ENCODE results near the gene SPINK14. TPM values are rescaled to one million over a fixed set of nuclear protein-coding genes. Genes with fewer than 3 reads are reported as not detected.

Gene SPINK14
- total RNA-seq, 1 experiment from 2014 or later: not detected

DNA sequence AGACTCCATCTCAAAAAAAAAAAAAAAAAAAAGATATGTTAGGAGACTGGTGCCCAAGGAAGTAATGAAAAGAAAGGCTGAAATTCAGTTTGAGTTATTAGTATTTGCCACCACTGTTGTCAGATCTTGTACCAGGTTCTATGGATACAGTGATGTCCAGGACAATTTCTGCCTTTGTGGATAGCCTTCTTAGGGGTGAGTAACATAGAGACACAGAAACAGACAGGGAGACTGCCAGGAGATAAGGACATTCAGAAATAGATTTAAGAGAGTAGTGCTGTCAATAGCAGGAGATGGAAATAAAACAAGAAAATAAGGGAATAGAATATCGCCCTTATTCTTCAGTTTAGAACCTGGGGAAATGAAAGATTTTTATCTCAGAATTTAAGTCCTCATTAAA lies 6.3 kb upstream of the SPINK14 start:
- DNase-seq (ENCODE audit: low spot score): no peak
- Histone ChIP-seq H3K4me1 (ENCODE audit: insufficient read depth, low read length, poor library complexity, severe bottlenecking) (no peaks in the 10 kb centered on the region), H3K27me3 (replicated peaks; ENCODE audit: insufficient read depth, low read depth, low read length, poor library complexity) (peaks cover 19% of the 10 kb centered on the region), H3K27ac (ENCODE audit: low read depth, low read length, poor library complexity, severe bottlenecking) (no peak overlapping the region), H3K36me3 (ENCODE audit: insufficient read depth, low read length, poor library complexity, severe bottlenecking) (no peaks in the 10 kb centered on the region), H3K4me3 (ENCODE audit: low read depth, low read length, poor library complexity, severe bottlenecking) (no peak overlapping the region), H3K9me3 (ENCODE audit: low read depth, low read length, poor library complexity, severe bottlenecking) (no peaks in the 10 kb centered on the region)
- no TSS peak for BruUV-seq (replicated peaks)
- no peak for TF ChIP-seq EZH2 (IDR thresholded peaks at IDR 0.05; ENCODE audit: borderline replicate concordance, low read depth, low read length, poor library complexity, severe bottlenecking)
- TF ChIP-seq, protein P1, sequence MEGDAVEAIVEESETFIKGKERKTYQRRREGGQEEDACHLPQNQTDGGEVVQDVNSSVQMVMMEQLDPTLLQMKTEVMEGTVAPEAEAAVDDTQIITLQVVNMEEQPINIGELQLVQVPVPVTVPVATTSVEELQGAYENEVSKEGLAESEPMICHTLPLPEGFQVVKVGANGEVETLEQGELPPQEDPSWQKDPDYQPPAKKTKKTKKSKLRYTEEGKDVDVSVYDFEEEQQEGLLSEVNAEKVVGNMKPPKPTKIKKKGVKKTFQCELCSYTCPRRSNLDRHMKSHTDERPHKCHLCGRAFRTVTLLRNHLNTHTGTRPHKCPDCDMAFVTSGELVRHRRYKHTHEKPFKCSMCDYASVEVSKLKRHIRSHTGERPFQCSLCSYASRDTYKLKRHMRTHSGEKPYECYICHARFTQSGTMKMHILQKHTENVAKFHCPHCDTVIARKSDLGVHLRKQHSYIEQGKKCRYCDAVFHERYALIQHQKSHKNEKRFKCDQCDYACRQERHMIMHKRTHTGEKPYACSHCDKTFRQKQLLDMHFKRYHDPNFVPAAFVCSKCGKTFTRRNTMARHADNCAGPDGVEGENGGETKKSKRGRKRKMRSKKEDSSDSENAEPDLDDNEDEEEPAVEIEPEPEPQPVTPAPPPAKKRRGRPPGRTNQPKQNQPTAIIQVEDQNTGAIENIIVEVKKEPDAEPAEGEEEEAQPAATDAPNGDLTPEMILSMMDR (conservative IDR thresholded peaks at IDR 0.05; ENCODE audit: low read depth, low read length): no peak
- intact Hi-C loops (cut with micrococcal nuclease; ENCODE audit: unreplicated experiment): no loop called here
- ChIA-PET POLR2A (ENCODE audit: low non-redundant PET) (no interaction called here), CTCF (no interaction called here)

DNA sequence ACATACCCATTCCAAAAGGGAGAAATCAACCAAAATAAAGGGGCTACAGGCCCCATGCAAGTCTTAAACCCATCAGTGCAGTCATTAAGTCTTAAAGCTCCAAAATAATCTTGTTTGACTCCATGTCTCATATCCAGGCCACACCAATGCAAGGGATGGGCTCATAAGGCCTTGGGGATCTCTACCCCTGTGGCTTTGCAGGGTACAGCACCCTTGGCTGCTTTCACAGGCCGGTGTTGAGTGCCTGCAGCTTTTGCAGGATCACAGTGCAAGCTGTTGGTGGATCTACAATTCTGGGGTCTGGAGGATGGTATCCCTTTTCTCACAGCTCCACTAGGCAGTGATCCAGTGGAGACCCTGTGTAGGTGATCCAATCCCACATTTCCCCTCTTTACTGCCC lies 5.0 kb upstream of the SPINK14 start:
- POLR2A ChIA-PET (ENCODE audit: low non-redundant PET): no interaction called here
- no peaks in the 10 kb centered on the region for H3K36me3 ChIP-seq (ENCODE audit: insufficient read depth, low read length, poor library complexity, severe bottlenecking)
- no TSS peak for BruUV-seq (replicated peaks)
- DNase-seq (ENCODE audit: low spot score): no peak
- H3K4me3 ChIP-seq (ENCODE audit: low read depth, low read length, poor library complexity, severe bottlenecking): no peak overlapping the region
- CTCF ChIA-PET: no interaction called here
- TF ChIP-seq EZH2 (IDR thresholded peaks at IDR 0.05; ENCODE audit: borderline replicate concordance, low read depth, low read length, poor library complexity, severe bottlenecking): no peak
- TF ChIP-seq, protein P1 (conservative IDR thresholded peaks at IDR 0.05; ENCODE audit: low read depth, low read length): no peak
- no peak overlapping the region for H3K27ac ChIP-seq (ENCODE audit: low read depth, low read length, poor library complexity, severe bottlenecking)
- H3K9me3 ChIP-seq (ENCODE audit: low read depth, low read length, poor library complexity, severe bottlenecking): no peaks in the 10 kb centered on the region
- peaks cover 22% of the 10 kb centered on the region for H3K27me3 ChIP-seq (replicated peaks; ENCODE audit: insufficient read depth, low read depth, low read length, poor library complexity)
- intact Hi-C loops (cut with micrococcal nuclease; ENCODE audit: unreplicated experiment): no loop called here
- H3K4me1 ChIP-seq (ENCODE audit: insufficient read depth, low read length, poor library complexity, severe bottlenecking): no peaks in the 10 kb centered on the region

DNA sequence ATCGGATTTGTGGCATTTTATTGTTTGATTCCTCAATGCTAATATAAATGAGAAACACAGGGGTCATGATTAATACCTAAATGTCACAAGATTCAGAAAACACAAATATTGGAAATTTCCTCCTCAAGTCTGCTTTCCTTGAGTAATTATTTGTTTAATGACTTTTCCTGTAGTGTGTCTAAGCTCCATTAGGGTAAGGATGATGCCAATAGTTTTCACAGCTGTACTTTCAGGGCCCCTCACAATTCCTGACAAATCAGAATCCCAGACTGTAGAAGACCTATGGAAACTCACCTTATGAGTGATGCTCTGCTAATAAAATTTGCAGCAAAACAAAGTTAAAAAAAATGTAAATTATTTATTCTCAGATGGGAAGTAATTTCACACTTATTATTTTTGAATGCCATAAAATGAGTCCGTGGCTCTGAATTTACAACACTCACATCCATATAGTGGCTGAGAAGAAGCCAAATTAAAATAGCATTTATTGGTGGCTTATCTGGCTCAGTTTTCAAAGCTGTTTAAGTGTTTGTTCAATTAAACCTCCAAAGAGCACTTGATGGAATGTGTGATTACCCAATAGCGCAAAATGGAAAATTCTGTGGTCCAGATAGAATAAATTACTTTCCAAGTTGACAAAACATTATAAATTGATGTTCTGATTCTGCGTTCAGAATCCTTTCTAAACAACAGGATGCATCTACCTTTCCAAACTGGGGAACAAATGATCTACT lies 1.6 kb upstream of the SPINK14 start:
- no TSS peak for BruUV-seq (replicated peaks)
- ChIA-PET CTCF (no interaction called here), POLR2A (ENCODE audit: low non-redundant PET) (no interaction called here)
- no peak for DNase-seq (ENCODE audit: low spot score)
- H3K4me1 ChIP-seq (ENCODE audit: insufficient read depth, low read length, poor library complexity, severe bottlenecking): no peaks in the 10 kb centered on the region
- H3K27ac ChIP-seq (ENCODE audit: low read depth, low read length, poor library complexity, severe bottlenecking): no peak overlapping the region
- peaks cover 35% of the 10 kb centered on the region for H3K27me3 ChIP-seq (replicated peaks; ENCODE audit: insufficient read depth, low read depth, low read length, poor library complexity)
- TF ChIP-seq, protein P1 (conservative IDR thresholded peaks at IDR 0.05; ENCODE audit: low read depth, low read length): no peak
- TF ChIP-seq EZH2 (IDR thresholded peaks at IDR 0.05; ENCODE audit: borderline replicate concordance, low read depth, low read length, poor library complexity, severe bottlenecking): no peak
- H3K4me3 ChIP-seq (ENCODE audit: low read depth, low read length, poor library complexity, severe bottlenecking): no peak overlapping the region
- no peaks in the 10 kb centered on the region for H3K9me3 ChIP-seq (ENCODE audit: low read depth, low read length, poor library complexity, severe bottlenecking)
- H3K36me3 ChIP-seq (ENCODE audit: insufficient read depth, low read length, poor library complexity, severe bottlenecking): no peaks in the 10 kb centered on the region
- intact Hi-C loops (cut with micrococcal nuclease; ENCODE audit: unreplicated experiment): no loop called here

All from A673 (cell line).